Activated CD4-positive, alpha-beta T cell treated with anti-CD3 and anti-CD28 coated beads for 24 hours (primary cell): ENCODE measurements around the gene HES6.

Experiments used
- DNase-seq, 2 donors: peaks; one replicate each; pipeline ENCODE4 v3.0.0-alpha.2; 2020; ENCODE audit warnings: low read depth in 2 of 2

HES6 gene

DNA sequence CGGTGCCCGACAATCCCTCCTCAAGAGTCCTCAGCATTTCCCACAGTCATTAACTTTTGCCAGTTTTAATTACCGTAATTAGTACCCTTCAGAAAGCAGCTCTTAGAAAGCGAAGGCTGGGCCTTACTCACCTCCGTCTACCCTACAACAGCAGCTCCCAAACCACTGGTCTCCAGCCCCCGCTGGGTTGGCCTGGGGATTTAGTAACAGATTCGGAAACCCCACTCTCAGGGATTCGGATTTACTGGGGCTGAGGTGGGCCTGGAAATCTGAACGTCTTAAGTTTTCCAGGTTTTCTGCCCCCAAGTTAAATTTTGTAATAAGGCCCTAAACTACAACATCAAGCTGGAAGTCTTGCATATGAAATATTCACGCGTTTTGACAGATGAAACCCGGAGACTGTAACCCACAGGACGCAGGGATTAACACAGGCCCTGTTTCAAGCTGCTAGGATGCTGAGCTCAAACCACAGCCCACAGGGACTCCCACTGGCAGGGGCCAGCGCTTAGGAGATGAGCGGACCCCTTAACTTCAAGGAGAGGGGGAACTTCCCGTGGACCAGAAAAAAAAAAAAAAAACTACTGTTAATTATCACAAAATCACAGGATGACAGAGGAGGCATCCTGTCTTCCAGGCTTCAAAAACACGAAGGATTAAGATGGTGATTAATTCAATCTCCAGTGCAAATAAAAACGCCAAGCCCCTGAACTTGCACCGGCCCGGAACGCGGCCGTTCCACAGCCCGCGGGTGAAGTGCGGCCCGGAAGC is 37.3 kb downstream of the HES6 start:
- DNase-seq = no peak

DNA sequence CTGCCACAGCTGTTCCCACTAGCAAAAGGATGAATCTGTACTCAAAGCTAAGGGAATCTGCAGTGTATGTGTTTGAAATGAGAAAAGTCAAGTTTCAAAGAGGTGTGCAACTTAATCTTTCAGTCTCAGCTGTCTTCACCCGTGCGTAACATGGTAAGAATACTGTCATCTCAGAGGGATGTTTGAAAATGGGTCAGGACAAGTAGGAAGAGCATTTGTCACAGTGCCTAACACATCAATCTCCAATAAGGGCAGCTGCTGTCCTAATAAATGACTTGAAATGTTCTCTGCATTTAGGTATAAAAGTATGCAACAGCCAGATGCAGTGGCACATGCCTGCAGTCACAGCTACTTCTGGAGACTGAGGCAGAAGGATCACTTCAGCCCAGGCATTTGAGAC is 49.4 kb downstream of the HES6 start:
- DNase-seq = no peak
